DMS153 treated with DMSO at 0.1 percent for 48 hours (cell line): ENCODE measurements around the gene HPCA.

Source experiments
- DNase-seq: peaks from one replicate; lab custom pipeline; 2025; ENCODE audit not compliant: unreplicated experiment; lab: John Stamatoyannopoulos, UW

The HPCA gene

DNA sequence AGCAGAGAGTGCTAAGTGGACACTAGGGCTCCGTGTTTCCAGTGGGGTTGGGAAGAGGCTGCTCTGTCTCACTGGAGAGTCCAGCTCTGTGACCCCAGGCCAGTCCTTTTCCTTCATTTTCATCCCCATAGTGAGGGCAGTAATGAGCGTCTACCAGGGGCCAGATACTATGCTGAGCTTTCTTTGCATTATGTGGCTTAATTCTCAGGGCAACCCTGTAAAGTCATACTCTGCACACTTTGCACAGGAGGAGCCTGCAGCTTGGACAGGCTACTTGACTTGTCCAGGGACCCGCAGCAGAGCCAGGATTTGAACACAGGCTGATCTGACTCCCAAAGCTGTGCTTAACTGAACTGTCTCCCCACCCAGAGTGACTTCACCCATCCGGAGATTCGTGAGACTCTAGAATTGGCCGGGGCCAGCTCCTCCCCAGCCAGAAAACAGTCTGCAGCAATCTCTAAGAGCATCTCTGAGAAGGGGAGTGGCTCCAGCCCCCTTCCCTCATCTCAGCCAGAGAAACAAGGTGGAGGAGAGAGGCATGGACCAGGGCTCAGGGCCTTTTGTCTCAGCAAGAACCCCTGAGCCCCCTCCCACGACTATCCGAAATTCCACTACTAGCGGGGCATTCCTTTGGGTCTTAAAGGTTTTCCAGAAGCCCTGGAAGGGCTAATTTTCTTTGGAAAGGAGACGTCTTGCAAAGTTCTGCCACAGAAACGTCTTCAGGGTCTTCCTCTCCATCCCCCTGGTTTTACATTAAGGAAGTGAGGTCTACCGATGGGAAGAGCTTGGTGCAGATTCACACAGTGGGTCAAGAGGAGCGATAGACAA is 14.7 kb upstream of the HPCA start:
- DNase-seq: no peak

DNA sequence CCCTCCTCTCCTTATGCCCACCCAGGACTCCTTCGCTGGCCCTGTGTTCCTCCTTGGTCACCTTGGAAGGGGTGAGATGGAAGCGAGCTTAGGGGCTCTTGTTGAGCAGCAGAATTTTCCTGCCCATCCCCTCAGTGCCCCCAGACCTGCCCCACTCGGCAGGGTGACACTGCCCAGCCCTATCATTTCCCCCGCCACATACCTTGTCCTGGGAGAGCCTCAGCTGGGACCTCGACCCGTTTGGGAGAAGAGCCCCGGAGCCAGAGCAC is 14.2 kb upstream of the HPCA start:
- no peak for DNase-seq

DNA sequence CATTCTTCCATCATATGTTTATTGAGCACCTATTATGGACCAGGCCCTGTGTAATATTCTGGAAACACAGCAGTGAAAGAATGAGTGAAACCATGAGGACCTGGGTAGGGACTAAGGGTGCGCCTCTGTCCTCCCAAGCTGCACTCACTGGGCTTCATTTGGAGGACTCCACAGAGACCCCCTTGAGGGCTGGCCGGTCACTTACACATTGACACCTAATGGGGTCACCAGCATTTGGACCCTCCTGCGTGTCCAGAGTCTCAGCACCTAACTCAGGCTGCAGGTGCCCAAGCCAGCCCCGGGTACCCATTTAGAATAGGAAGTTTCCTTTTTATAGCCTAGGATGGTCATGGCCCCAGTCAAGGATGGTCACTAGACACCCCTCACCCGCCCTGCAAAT is 12.8 kb upstream of the HPCA start:
- no peak for DNase-seq

DNA sequence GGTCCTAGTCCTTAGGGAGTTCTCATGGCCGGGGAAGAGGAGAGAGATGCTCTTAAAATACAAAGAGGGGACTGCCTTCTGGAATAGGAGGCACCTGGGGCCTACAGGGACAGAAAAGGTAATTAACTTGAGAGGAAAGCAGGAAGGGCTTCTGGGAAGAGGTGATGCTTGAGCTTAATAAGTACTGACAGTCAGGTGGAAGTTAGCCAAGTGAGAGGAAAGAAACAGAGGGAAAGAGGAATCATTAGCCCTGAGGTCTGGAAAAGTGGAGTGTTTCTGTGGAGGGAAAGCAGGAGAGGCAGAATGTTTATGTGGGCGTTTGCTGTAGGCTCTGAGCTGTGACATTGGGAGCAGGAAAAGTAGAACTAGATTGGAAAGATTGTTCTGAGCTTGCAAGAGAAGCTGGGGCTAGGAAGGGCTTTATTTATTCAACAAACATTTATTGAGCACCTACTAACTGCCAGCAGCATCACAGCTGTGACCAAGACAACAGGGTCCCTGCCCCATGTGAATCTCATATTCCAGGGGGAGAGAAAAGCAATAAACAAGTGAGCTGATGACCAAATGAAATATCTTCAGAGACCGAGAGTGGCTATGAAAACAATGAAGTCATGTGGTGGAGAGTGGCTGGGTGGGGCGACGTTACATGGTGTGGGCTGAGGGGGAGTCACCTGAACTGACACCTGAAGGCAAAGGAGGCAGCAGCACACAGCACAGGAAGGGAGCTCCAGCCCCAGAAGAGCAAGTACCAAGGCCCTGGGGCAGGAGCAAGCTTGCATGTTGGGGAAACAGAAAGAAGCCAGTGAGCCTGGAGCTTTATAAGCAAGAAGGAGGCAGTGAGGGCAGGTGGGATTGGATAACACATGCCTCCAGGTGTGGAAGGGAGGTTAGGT is 11.2 kb upstream of the HPCA start:
- no peak for DNase-seq

DNA sequence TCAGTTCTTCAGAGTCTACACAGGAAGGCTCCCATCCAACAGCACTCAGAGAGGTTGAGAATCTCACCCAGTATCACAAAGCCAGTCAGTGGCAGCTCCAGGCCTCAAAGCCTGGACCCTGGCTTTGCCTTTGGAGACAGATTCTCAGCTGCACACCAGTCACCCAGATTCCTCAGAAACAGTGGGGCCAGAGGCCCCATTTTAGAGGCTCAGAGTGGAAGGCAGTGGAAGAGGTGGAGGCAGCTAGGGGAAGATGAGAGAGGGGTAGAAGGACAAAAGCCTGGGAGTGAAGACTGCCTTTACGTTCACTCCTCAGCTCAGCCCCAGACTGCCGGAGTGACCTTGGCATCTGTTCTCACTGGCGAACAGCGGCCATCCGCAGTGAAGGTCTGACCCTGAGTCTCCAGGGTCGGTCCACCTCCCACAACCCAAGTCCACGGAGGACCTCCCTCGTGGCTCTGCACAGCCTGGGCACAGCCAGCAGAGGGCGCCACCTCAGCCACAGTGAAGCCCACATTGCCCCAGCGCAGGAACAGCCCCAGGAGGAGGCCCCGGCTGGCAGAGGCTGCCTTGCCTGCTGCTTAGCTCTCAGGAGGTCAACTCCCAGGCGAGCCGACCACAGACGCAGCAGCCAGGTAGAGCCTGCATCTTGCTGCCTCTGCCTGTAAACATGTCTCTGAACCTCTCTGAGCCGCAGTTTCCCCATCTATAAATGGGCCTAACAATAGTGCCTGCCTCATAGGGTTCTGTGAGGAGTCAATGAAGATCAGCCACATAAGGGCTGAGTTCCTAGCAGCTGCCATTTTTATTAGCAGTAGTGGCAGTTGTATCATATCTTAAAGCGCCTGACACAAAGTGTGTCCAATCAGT is 9.7 kb upstream of the HPCA start:
- peak; percentile 28 for DNase-seq

DNA sequence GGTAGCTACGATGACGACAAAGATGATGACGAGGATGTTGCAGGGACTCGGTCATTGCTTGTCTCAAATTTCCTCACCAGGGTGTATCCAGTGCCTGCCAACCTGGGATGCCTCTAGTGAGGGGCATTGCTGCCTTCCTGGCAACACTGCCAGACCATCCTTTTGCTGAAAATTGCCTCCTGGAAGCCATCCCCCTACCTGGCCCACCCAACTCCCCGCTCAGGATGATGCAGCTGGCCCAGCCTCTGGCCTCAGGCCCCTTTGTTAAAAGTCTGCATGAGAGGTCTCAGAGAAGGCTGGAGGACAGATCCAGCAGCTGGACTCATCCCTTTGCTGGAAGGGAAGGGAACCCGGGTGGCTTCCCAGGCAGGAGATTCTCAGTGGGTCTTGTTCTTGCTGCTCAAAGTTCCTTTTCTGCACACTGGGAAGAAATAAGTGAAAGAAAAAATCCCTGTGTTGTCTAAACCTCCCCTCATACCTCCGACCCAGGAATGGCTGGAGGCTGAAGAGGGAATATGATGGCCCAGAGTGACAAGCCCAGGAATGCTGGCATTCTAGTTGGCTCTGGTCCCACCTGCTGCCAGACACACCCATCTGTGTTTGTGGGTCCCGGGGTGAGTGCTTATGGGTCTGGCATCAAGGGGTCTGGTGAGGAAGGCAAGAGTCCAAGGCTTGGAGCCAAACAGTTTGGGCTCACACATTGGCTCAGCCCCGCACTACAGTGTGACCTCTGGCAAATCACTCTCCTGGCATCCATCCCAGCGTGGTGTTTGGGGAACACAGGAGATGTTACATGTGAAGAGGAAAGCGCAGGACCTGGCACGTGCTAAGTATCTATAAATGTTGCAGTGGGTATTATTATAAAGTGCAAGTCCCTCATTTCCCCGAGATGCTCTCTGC is 8.8 kb upstream of the HPCA start:
- DNase-seq: peak; percentile 52

DNA sequence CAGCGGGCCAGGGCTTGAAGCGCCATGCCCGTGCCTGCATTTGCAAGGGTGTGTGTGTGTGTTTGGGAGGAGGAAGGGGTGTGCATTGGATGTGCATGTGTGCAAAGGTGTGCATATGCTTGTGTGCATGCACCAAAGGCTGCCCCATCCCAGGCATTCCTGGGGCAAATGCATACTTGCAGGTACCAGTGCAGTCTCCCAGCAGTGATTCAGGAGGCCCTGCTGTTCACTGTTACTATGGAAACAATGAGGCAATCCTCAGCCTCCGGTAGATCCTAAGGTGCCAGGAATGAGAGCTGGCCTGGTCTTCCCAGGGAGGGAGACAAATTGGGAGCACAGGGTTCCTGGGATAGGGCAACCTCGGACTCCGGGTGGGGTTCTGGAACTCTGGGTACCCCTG is 8.1 kb upstream of the HPCA start:
- DNase-seq: no peak

DNA sequence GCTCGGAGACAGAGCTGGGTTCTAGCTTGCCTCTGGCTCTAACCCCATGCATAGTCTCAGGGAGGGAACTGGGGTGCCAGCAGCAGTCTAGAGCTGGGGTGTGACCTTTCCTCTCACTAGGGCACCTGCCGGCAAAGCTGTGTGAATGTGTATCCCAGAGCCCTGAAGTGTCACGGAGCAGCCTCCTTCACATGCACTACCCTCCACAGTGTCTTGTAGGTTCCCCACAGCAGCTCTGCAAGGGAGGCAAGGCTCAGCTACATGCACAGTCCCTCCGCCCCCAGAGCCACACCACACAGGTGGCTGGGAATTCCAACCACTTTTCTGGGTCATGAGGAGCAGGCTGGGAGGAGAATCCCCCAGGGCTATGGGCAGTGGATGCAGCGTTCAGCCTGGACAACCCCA is 7.7 kb upstream of the HPCA start:
- DNase-seq: no peak

DNA sequence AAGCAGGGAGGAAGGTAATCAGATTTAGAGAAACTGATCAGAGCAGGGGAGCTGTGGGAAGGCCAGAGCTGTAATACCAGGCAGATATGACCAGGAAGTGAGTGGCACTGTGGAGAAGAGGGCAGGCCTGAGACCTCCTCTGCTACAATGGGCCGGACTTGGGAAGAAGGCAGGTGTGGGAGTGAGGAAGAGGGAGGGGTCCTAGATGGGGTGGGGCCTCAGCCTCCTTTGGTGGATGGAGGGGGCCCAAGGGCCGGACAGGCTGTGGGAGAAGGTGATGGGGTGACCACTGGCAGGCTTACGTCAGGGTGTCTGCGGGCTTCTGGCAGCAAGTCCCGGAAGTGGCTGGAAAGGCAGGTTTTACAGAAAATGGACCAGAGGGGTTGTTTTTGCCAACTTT is 5.0 kb upstream of the HPCA start:
- DNase-seq: no peak

DNA sequence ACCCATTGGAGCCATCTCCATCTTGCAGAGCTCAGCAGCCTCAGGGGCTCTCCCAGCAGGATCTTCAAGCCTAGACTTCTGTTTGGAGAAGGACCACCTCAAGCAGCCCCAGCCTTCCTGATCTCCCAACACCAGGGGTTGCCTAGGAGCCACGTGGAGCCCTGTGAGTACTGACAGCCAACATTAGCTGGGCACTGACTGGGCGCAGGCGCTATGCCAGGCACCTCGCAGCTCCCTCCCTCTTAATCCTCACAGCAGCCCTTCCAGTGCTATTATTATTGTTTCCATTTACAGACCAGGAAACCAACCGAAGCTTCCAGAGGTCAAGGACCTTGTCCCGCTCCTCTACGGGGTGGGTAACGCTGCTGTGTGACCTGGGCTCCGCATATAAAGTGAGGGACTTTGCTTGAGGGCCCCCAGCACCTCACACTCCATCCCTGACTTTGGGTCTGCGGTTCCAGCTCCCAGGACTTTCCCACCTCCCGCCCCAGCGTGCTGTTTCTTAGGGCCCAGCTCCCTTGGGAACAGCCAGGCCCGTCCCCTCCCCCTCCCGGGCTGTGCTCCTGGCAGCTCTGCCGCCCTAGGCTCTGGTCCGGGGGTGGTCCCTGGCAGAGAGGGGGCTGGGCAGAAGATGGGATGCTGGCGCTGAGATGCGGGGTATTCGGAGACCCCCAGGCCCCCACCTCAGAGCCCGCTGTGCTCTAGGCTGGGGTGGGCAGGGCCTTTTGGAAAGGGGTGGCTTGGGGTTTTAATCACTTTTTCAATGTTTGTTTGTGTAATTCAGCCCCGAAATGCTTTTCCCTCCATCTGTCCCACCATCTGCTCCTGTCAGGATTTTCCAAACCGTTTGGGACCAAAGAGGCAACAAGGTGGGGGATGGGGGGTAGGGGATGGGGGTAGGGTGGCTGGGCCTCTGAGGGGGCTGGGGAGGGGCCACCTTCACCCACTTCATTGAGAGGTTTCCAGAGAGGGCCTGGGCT is 4.1 kb upstream of the HPCA start:
- peak; percentile 47 for DNase-seq

DNA sequence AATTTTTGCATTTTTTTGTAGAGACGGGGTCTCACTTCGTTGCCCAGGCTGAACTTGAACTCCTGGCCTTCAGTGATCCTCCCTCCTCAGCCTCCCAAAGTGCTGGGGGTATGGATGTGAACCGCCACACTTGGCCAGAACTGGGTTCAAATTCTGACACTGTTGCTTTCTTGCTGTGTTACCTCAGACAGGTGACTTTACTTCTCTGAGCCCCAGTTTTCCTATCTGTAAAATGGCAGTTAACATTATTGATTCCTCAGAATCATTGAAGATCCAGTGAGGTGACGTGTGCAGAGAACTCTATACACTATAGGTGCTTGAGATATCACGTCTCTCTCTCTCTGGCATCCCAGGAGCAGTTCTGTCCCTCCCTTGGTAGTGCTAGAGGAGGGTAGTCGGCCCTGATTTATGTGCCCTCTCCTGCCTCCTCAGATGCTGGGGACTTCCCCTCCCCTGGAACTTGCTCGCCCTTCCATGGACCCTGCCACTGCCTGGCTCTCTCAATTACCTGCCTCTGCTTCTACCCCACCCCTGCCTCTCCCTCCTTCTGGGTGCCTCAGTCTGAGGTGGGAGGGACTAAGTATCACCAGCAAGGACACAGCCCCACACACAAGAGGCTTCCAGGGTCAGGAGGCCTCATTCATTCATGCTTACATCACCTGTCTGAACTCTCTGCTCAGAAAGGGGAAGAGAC is 2.8 kb upstream of the HPCA start:
- DNase-seq: no peak

DNA sequence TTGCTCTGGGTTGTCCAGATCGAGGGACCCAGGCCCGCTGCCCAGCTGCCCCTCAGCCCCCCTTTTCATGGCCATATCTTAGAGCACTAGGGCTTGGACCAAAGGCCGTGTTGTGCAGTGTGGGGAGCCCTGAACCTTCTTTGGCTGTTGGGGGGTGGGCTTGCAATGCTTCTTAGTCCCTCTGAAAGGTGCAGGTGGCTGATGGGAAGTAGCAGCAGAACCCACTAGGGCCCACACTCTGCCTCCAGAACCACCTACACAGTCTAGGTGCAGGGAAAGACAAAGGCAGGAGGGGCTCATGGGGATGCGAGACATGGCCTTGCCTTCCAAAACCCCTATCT is 2.3 kb upstream of the HPCA start:
- no peak for DNase-seq

DNA sequence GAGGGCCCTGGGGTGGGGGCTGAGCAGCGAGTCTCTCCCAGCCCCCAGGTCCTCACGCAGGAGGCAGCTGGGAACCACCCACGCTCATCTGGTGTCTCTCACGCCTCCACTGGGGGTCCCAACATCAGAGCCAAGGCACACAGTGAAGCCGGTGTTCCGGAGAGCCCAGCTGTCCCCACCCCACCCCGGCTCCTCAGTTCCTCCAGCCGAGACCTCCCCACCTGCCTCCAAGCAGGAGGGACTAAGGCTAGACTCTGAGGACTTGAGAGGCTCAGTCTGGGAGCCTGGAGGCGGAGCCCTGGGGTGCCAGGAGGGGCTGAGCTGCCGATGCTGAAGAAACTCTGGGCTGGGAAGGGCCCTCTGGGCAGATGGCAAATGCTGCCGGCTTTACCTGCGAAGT is 1.6 kb upstream of the HPCA start:
- DNase-seq: no peak

DNA sequence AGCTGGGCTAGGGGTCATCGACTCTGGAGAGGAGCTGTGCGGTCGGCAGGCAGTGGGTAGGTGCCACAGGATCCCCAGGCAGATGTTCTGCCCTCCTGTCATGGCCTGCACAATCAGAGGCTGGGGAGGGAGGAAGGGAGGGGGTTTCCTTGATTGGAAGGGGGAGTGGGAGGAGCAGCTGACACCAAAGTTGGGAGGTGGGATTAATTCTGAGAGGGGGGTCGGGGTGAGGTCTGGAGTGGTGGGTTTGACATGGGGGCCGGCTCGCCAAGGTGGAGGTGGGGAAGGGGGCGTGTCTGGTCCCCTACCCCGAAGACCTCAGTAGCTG is 651 bp upstream of the HPCA start:
- no peak for DNase-seq

DNA sequence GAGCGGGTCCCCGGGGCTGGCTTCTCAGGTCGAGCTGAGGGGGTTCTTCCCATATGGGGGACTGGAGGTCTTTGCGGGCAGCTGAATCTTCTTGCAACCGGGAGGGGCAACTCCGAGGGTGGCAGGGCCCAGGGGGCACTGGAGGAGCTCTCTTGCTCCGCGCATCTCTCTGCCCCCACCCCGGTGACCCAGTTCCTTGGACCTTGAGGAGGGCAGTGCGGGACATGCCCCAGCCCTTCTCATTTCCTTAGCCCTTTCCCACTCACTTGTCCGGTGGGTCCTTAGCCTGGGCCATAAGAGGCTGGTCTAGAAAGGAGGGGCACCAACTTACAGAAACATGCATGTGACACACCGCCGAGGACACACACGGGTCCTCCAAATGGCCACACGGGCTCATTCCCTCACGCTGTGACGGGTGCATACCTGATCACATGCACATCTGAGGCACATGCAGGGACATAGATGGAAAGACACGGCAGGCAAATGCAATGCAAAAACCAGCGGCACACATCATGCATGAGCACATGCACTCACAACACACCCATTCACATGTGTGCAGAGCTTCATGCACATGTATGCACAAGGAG is 630 bp downstream of the HPCA start:
- no peak for DNase-seq

DNA sequence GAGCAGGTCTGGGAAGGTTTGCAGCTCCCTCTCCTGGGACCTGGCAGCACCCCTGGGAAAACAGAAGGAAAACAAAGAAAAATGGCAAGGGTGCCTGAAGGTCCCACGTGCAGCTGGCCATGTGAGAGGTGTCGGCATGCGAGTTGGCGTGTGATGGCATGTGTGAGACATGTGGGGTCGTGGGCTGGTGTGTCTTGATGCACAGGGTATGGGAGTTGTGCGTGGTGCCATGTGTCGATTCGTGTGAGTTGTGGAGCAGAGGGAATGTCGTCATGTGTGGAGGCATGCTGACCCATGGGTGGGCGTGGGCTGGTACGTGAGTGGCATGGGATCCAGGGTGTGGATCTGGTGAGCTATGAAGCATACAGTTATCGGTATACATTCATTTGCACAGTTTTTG is 1.3 kb downstream of the HPCA start:
- no peak for DNase-seq

DNA sequence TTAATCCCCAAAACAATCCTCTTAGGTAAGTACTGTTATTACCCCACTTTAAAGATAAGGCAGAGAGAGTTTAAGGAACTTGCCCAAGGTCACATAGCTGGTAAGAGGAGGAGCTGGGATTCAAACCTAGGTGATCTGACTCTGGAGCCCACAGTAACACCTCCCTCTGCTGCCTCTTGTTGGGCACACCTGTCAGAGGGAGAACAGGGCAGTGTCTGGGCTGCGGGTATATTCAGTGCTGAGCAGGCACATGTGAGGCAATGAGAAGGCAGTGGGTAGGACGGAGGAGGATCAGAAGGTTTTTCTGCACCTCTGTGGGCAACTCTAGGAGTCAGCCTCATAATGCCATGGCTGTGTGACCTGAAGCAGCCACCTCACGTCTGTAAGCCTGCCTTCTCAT is 1.8 kb downstream of the HPCA start:
- DNase-seq: no peak

DNA sequence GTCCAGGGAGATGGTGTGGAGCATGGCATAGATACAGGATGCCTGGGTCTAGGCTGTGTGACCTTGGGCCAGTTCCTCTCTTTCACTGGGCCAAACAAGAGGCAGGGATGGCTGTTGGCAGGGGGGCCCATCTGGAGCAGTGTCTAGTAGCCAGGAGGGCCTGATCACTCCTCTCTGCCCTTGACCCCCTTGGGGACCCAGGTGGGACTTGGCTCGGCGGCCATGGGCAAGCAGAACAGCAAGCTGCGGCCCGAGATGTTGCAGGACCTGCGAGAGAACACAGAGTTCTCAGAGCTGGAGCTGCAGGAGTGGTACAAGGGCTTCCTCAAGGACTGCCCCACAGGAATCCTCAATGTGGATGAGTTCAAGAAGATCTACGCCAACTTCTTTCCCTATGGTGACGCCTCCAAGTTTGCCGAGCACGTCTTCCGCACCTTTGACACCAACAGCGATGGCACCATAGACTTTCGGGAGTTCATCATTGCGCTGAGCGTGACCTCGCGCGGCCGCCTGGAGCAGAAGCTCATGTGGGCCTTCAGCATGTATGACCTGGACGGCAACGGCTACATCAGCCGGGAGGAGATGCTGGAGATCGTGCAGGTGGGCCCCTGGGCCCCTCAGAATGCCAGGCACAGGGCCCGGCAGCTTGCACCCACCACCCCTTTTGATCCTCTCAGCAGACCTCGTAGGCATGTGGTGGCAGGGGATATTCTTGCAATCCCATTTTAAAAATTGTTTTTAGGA is 2.6 kb downstream of the HPCA start:
- DNase-seq: no peak
